ENCODE measurements around the gene SRSF12.
"Not testable (repeated sequence)": the region's sequence is repeated elsewhere in the genome, so short reads cannot be mapped to it uniquely, and the experiment has no call there.

The SRSF12 gene

GRCh38 chr6:89066940-89067646 is 50.8 kb downstream of the SRSF12 start:
- no peaks in the 10 kb centered on the region for H3K27me3 ChIP-seq (ENCODE audit: control insufficient read depth, insufficient read depth, low read length)
- H3K36me3 ChIP-seq (ENCODE audit: control insufficient read depth, insufficient read depth, low read length) = no peaks in the 10 kb centered on the region
- H3K4me1 ChIP-seq (ENCODE audit: control insufficient read depth, insufficient read depth, low read length) = no peaks in the 10 kb centered on the region
- H3K9ac ChIP-seq (ENCODE audit: low read depth, low read length) = no peak overlapping the region
- no peak overlapping the region for H3K4me3 ChIP-seq (ENCODE audit: low read depth, low read length)
- no peaks in the 10 kb centered on the region for H3K9me3 ChIP-seq (ENCODE audit: control insufficient read depth, insufficient read depth, low read length)

- not testable (repeated sequence) for H3K9me3 ChIP-seq (ENCODE audit: control insufficient read depth, insufficient read depth, low read length); H3K4me3 ChIP-seq (ENCODE audit: low read depth, low read length); H3K9ac ChIP-seq (ENCODE audit: low read depth, low read length); H3K4me1 ChIP-seq (ENCODE audit: control insufficient read depth, insufficient read depth, low read length); H3K36me3 ChIP-seq (ENCODE audit: control insufficient read depth, insufficient read depth, low read length); H3K27me3 ChIP-seq (ENCODE audit: control insufficient read depth, insufficient read depth, low read length)
Measured at GRCh38 chr6:89066121-89066520, 51.8 kb downstream of the SRSF12 start.

- H3K4me1 ChIP-seq (ENCODE audit: control insufficient read depth, insufficient read depth, low read length); H3K27me3 ChIP-seq (ENCODE audit: control insufficient read depth, insufficient read depth, low read length); H3K9me3 ChIP-seq (ENCODE audit: control insufficient read depth, insufficient read depth, low read length); H3K36me3 ChIP-seq (ENCODE audit: control insufficient read depth, insufficient read depth, low read length); H3K9ac ChIP-seq (ENCODE audit: low read depth, low read length); H3K4me3 ChIP-seq (ENCODE audit: low read depth, low read length): not testable (repeated sequence)
Measured at GRCh38 chr6:89064931-89065330, 52.9 kb downstream of the SRSF12 start.

- no peak overlapping the region for H3K9ac ChIP-seq (ENCODE audit: low read depth, low read length)
- no peaks in the 10 kb centered on the region for H3K9me3 ChIP-seq (ENCODE audit: control insufficient read depth, insufficient read depth, low read length)
- no peaks in the 10 kb centered on the region for H3K36me3 ChIP-seq (ENCODE audit: control insufficient read depth, insufficient read depth, low read length)
- H3K4me3 ChIP-seq (ENCODE audit: low read depth, low read length) = no peak overlapping the region
- no peaks in the 10 kb centered on the region for H3K4me1 ChIP-seq (ENCODE audit: control insufficient read depth, insufficient read depth, low read length)
- H3K27me3 ChIP-seq (ENCODE audit: control insufficient read depth, insufficient read depth, low read length) = no peaks in the 10 kb centered on the region
Measured at GRCh38 chr6:89063881-89064280, 54.0 kb downstream of the SRSF12 start.

GRCh38 chr6:89059227-89059626 is 58.6 kb downstream of the SRSF12 start:
- Histone ChIP-seq H3K36me3 (ENCODE audit: control insufficient read depth, insufficient read depth, low read length) (no peaks in the 10 kb centered on the region), H3K4me1 (ENCODE audit: control insufficient read depth, insufficient read depth, low read length) (no peaks in the 10 kb centered on the region), H3K27me3 (ENCODE audit: control insufficient read depth, insufficient read depth, low read length) (no peaks in the 10 kb centered on the region), H3K9ac (ENCODE audit: low read depth, low read length) (no peak overlapping the region), H3K4me3 (ENCODE audit: low read depth, low read length) (no peak overlapping the region), H3K9me3 (ENCODE audit: control insufficient read depth, insufficient read depth, low read length) (no peaks in the 10 kb centered on the region)

GRCh38 chr6:89058627-89059026 is 59.2 kb downstream of the SRSF12 start:
- Histone ChIP-seq H3K4me1 (ENCODE audit: control insufficient read depth, insufficient read depth, low read length) (no peaks in the 10 kb centered on the region), H3K9ac (ENCODE audit: low read depth, low read length) (no peak overlapping the region), H3K9me3 (ENCODE audit: control insufficient read depth, insufficient read depth, low read length) (no peaks in the 10 kb centered on the region), H3K36me3 (ENCODE audit: control insufficient read depth, insufficient read depth, low read length) (no peaks in the 10 kb centered on the region), H3K4me3 (ENCODE audit: low read depth, low read length) (no peak overlapping the region), H3K27me3 (ENCODE audit: control insufficient read depth, insufficient read depth, low read length) (no peaks in the 10 kb centered on the region)

- Histone ChIP-seq H3K9me3 (ENCODE audit: control insufficient read depth, insufficient read depth, low read length) (no peaks in the 10 kb centered on the region), H3K4me3 (ENCODE audit: low read depth, low read length) (no peak overlapping the region), H3K4me1 (ENCODE audit: control insufficient read depth, insufficient read depth, low read length) (no peaks in the 10 kb centered on the region), H3K36me3 (ENCODE audit: control insufficient read depth, insufficient read depth, low read length) (no peaks in the 10 kb centered on the region), H3K27me3 (ENCODE audit: control insufficient read depth, insufficient read depth, low read length) (no peaks in the 10 kb centered on the region), H3K9ac (ENCODE audit: low read depth, low read length) (no peak overlapping the region)
Measured at GRCh38 chr6:89057759-89058158, 60.1 kb downstream of the SRSF12 start.

- no peaks in the 10 kb centered on the region for H3K36me3 ChIP-seq (ENCODE audit: control insufficient read depth, insufficient read depth, low read length)
- H3K27me3 ChIP-seq (ENCODE audit: control insufficient read depth, insufficient read depth, low read length) = peaks cover 14% of the 10 kb centered on the region
- H3K4me1 ChIP-seq (ENCODE audit: control insufficient read depth, insufficient read depth, low read length) = no peaks in the 10 kb centered on the region
- no peaks in the 10 kb centered on the region for H3K9me3 ChIP-seq (ENCODE audit: control insufficient read depth, insufficient read depth, low read length)
- no peak overlapping the region for H3K4me3 ChIP-seq (ENCODE audit: low read depth, low read length)
- no peak overlapping the region for H3K9ac ChIP-seq (ENCODE audit: low read depth, low read length)
Measured at GRCh38 chr6:89054208-89054607, 63.7 kb downstream of the SRSF12 start.

- peaks cover 7% of the 10 kb centered on the region for H3K4me1 ChIP-seq (ENCODE audit: control insufficient read depth, insufficient read depth, low read length)
- no peak overlapping the region for H3K9ac ChIP-seq (ENCODE audit: low read depth, low read length)
- H3K4me3 ChIP-seq (ENCODE audit: low read depth, low read length) = no peak overlapping the region
- no peaks in the 10 kb centered on the region for H3K9me3 ChIP-seq (ENCODE audit: control insufficient read depth, insufficient read depth, low read length)
- peaks cover 20% of the 10 kb centered on the region for H3K27me3 ChIP-seq (ENCODE audit: control insufficient read depth, insufficient read depth, low read length)
- no peaks in the 10 kb centered on the region for H3K36me3 ChIP-seq (ENCODE audit: control insufficient read depth, insufficient read depth, low read length)
Measured at GRCh38 chr6:89051676-89052075, 66.2 kb downstream of the SRSF12 start.

- Histone ChIP-seq H3K36me3 (ENCODE audit: control insufficient read depth, insufficient read depth, low read length) (no peaks in the 10 kb centered on the region), H3K27me3 (ENCODE audit: control insufficient read depth, insufficient read depth, low read length) (peaks cover 20% of the 10 kb centered on the region), H3K9me3 (ENCODE audit: control insufficient read depth, insufficient read depth, low read length) (no peaks in the 10 kb centered on the region), H3K4me1 (ENCODE audit: control insufficient read depth, insufficient read depth, low read length) (peaks cover 7% of the 10 kb centered on the region), H3K4me3 (ENCODE audit: low read depth, low read length) (no peak overlapping the region), H3K9ac (ENCODE audit: low read depth, low read length) (no peak overlapping the region)
Measured at GRCh38 chr6:89050697-89051096, 67.2 kb downstream of the SRSF12 start.

- no peaks in the 10 kb centered on the region for H3K9me3 ChIP-seq (ENCODE audit: control insufficient read depth, insufficient read depth, low read length)
- H3K9ac ChIP-seq (ENCODE audit: low read depth, low read length) = no peak overlapping the region
- H3K4me1 ChIP-seq (ENCODE audit: control insufficient read depth, insufficient read depth, low read length) = peaks cover 7% of the 10 kb centered on the region
Measured at GRCh38 chr6:89050155-89050554, 67.7 kb downstream of the SRSF12 start.

GRCh38 chr6:89048985-89049384 is 68.9 kb downstream of the SRSF12 start:
- H3K36me3 ChIP-seq (ENCODE audit: control insufficient read depth, insufficient read depth, low read length) = no peaks in the 10 kb centered on the region
- no peaks in the 10 kb centered on the region for H3K9me3 ChIP-seq (ENCODE audit: control insufficient read depth, insufficient read depth, low read length)
- H3K9ac ChIP-seq (ENCODE audit: low read depth, low read length) = no peak overlapping the region
- peaks cover 7% of the 10 kb centered on the region for H3K4me1 ChIP-seq (ENCODE audit: control insufficient read depth, insufficient read depth, low read length)
- no peak overlapping the region for H3K4me3 ChIP-seq (ENCODE audit: low read depth, low read length)
- H3K27me3 ChIP-seq (ENCODE audit: control insufficient read depth, insufficient read depth, low read length) = peaks cover 20% of the 10 kb centered on the region

More at GRCh38 chr6:89050155-89050554, 67.7 kb downstream of the SRSF12 start:
- H3K4me3 ChIP-seq (ENCODE audit: low read depth, low read length) = no peak overlapping the region
- H3K27me3 ChIP-seq (ENCODE audit: control insufficient read depth, insufficient read depth, low read length) = peaks cover 20% of the 10 kb centered on the region
- no peaks in the 10 kb centered on the region for H3K36me3 ChIP-seq (ENCODE audit: control insufficient read depth, insufficient read depth, low read length)

Data from iPS-15b (cell line).